Spleen (tissue), 7 donors: ENCODE data around the gene TLCD3B.

Experiments
- CTCF ChIP-seq, 11 experiments: fragments of 200-600 bp in 7 of 11; fragments of 450-650 bp in 4 of 11; sonication (generic) in 4 of 11; IDR thresholded peaks in 8 of 11; conservative IDR thresholded peaks in 3 of 11; 1 replicate in 7 of 11; 2 replicates in 4 of 11; pipeline versions ENCODE4 v1.4.0 to v1.8.0; 2016 to 2021; ENCODE audit warnings: antibody characterized with exemption in 11 of 11, inconsistent platforms in 4 of 11, mild to moderate bottlenecking in 1 of 11
- POLR2AphosphoS5 ChIP-seq, 3 donors: sonication (generic); formaldehyde crosslinking; IDR thresholded peaks; one replicate each; pipeline ENCODE4 v1.5.1; 2017; ENCODE audit warnings: antibody characterized with exemption in 3 of 3
- donor health status: DM: no; HTN: no; CAD: no; lungs with moderate emphysema.
- donor health status: DM: no; HTN: no; CAD: no.
- donor health status: DM: no; HTN: no; CAD: no.

- TF ChIP-seq CTCF (IDR thresholded peaks at IDR 0.05 in 8 of 11, conservative IDR thresholded peaks at IDR 0.05 in 3 of 11) (no peak), POLR2AphosphoS5 (IDR thresholded peaks at IDR 0.05) (no peak)
These were observed 15.5 kb upstream of the TLCD3B start for GRCh38 chr16:30046588-30046987.
